Measurements from ENCODE around the gene WNT9A. TPM values are rescaled to one million over a fixed set of nuclear protein-coding genes. Genes with fewer than 3 reads are reported as not detected.

The WNT9A gene
- polyA plus RNA-seq, 3 donors = 1.2 to 3.4 (median 2.5) TPM

- H3K27ac ChIP-seq (ENCODE audit: low read depth, low read length) = no peak overlapping the region
- WGBS, 3 donors = 82 to 89% (median 87%) methylated on average over 12 of the region's 12 CpGs
These were observed 18.8 kb downstream of the WNT9A start for GRCh38 chr1:227928811-227929375.

- 77 to 84% (median 82%) methylated on average over 10 to 11 of the region's 11 CpGs for WGBS, 3 donors
- no peak overlapping the region for H3K27ac ChIP-seq (ENCODE audit: low read depth, low read length)
These were observed 19.6 kb downstream of the WNT9A start for GRCh38 chr1:227927971-227928741.

GRCh38 chr1:227926896-227927885 lies 20.5 kb downstream of the WNT9A start:
- WGBS, 3 donors = 87 to 92% (median 88%) methylated on average over 18 to 20 of the region's 20 CpGs
- no peak overlapping the region for H3K27ac ChIP-seq (ENCODE audit: low read depth, low read length)

GRCh38 chr1:227926216-227926791 lies 21.4 kb downstream of the WNT9A start:
- no peak overlapping the region for H3K27ac ChIP-seq (ENCODE audit: low read depth, low read length)
- WGBS, 3 donors = 91 to 93% (median 91%) methylated on average over 10 to 11 of the region's 11 CpGs

GRCh38 chr1:227925582-227926198 lies 22.0 kb downstream of the WNT9A start:
- H3K27ac ChIP-seq (ENCODE audit: low read depth, low read length) = no peak overlapping the region
- WGBS, 3 donors = 91 to 97% (median 92%) methylated on average over 13 to 14 of the region's 14 CpGs

- no peak overlapping the region for H3K27ac ChIP-seq (ENCODE audit: low read depth, low read length)
These were observed 22.7 kb downstream of the WNT9A start for GRCh38 chr1:227924833-227925574.

GRCh38 chr1:227924168-227924832 lies 23.4 kb downstream of the WNT9A start:
- WGBS, 3 donors = 89 to 92% (median 92%) methylated on average over 24 of the region's 24 CpGs
- H3K27ac ChIP-seq (ENCODE audit: low read depth, low read length) = no peak overlapping the region

More at GRCh38 chr1:227924833-227925574, 22.7 kb downstream of the WNT9A start:
- WGBS, 3 donors = 82 to 91% (median 83%) methylated on average over 36 to 38 of the region's 38 CpGs

- no peak overlapping the region for H3K27ac ChIP-seq (ENCODE audit: low read depth, low read length)
- 84 to 87% (median 85%) methylated on average over 18 of the region's 18 CpGs for whole genome bisulfite sequencing, 3 donors
These were observed 24.2 kb downstream of the WNT9A start for GRCh38 chr1:227923353-227924167.

GRCh38 chr1:227922501-227923352 lies 25.0 kb downstream of the WNT9A start:
- H3K27ac ChIP-seq (ENCODE audit: low read depth, low read length) = no peak overlapping the region
- WGBS, 3 donors = 77 to 83% (median 77%) methylated on average over 18 of the region's 18 CpGs

- 94% methylated on average over 35 of the region's 35 CpGs for WGBS, 3 donors
- no peak overlapping the region for H3K27ac ChIP-seq (ENCODE audit: low read depth, low read length)
These were observed 26.1 kb downstream of the WNT9A start for GRCh38 chr1:227921461-227922185.

GRCh38 chr1:227920896-227921295 lies 26.8 kb downstream of the WNT9A start:
- H3K27ac ChIP-seq (ENCODE audit: low read depth, low read length) = no peak overlapping the region
- WGBS, 3 donors = 84 to 94% (median 93%) methylated on average over 8 of the region's 8 CpGs

- 96 to 97% (median 97%) methylated on average over 11 of the region's 11 CpGs for WGBS, 3 donors
- H3K27ac ChIP-seq (ENCODE audit: low read depth, low read length) = no peak overlapping the region
These were observed 27.3 kb downstream of the WNT9A start for GRCh38 chr1:227920426-227920825.

GRCh38 chr1:227919906-227920305 lies 27.8 kb downstream of the WNT9A start:
- WGBS, 3 donors = 58 to 68% (median 65%) methylated on average over 12 of the region's 12 CpGs
- no peak overlapping the region for H3K27ac ChIP-seq (ENCODE audit: low read depth, low read length)

GRCh38 chr1:227918736-227919135 lies 29.0 kb downstream of the WNT9A start:
- H3K27ac ChIP-seq (ENCODE audit: low read depth, low read length) = no peak overlapping the region
- 92 to 96% (median 94%) methylated on average over 9 of the region's 9 CpGs for WGBS, 3 donors

All from adipose tissue (tissue), 3 donors.